Measurements from ENCODE around the gene FAM13C.

GRCh38 chr10:59227136-59227673, 135.1 kb downstream of the FAM13C start:
- TF ChIP-seq, protein P1, sequence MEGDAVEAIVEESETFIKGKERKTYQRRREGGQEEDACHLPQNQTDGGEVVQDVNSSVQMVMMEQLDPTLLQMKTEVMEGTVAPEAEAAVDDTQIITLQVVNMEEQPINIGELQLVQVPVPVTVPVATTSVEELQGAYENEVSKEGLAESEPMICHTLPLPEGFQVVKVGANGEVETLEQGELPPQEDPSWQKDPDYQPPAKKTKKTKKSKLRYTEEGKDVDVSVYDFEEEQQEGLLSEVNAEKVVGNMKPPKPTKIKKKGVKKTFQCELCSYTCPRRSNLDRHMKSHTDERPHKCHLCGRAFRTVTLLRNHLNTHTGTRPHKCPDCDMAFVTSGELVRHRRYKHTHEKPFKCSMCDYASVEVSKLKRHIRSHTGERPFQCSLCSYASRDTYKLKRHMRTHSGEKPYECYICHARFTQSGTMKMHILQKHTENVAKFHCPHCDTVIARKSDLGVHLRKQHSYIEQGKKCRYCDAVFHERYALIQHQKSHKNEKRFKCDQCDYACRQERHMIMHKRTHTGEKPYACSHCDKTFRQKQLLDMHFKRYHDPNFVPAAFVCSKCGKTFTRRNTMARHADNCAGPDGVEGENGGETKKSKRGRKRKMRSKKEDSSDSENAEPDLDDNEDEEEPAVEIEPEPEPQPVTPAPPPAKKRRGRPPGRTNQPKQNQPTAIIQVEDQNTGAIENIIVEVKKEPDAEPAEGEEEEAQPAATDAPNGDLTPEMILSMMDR (IDR thresholded peaks at IDR 0.05 in 4 of 5, conservative IDR thresholded peaks at IDR 0.05 in 1 of 5), result no peak
- TF ChIP-seq POLR2A (IDR thresholded peaks at IDR 0.05), result no peak
